WERI-Rb-1 (cell line): ENCODE results near the gene ZNF346.

Source experiments
- DNase-seq: peaks from one replicate; pipeline ENCODE4 v3.0.0-alpha.2; 2020
- H3K27ac ChIP-seq: fragments of 250-450 bp; sonication (Bioruptor Pico); 2 replicates; pipeline ENCODE4 v1.5.1; 2020; ENCODE audit warnings: mild to moderate bottlenecking, moderate library complexity
- H3K27me3 ChIP-seq: fragments of 250-450 bp; sonication (Bioruptor Pico); 2 replicates; pipeline ENCODE4 v1.5.1; 2021; ENCODE audit warnings: mild to moderate bottlenecking, low read depth, moderate library complexity; ENCODE audit not compliant: insufficient read depth, severe bottlenecking
- H3K36me3 ChIP-seq: fragments of 250-450 bp; sonication (Bioruptor Pico); 2 replicates; pipeline ENCODE4 v1.5.1; 2020; ENCODE audit warnings: mild to moderate bottlenecking, moderate library complexity
- H3K4me3 ChIP-seq: 2 replicates; pipeline ENCODE4 v1.5.1; 2011; ENCODE audit warnings: low read depth, mild to moderate bottlenecking, control low read depth, low read length
- H3K9me3 ChIP-seq: fragments of 250-450 bp; sonication (Bioruptor Pico); 2 replicates; pipeline ENCODE4 v1.5.1; 2021; ENCODE audit warnings: mild to moderate bottlenecking, moderate library complexity; ENCODE audit not compliant: severe bottlenecking
- CTCF ChIP-seq: IDR thresholded peaks from 2 replicates; pipeline ENCODE4 v1.5.1; 2011; ENCODE audit warnings: low read depth, mild to moderate bottlenecking, control low read depth, inconsistent platforms, low read length

Gene ZNF346

GRCh38 chr5:177066224-177066623 lies 43.7 kb downstream of the ZNF346 start:
- DNase-seq = no peak
- no peak overlapping the region for H3K4me3 ChIP-seq
- H3K36me3 ChIP-seq = no peaks in the 10 kb centered on the region; the same call in none of the 2 replicates
- no peaks in the 10 kb centered on the region for H3K27me3 ChIP-seq
- H3K9me3 ChIP-seq = no peaks in the 10 kb centered on the region
- no peak for TF ChIP-seq CTCF
- no peak overlapping the region for H3K27ac ChIP-seq

GRCh38 chr5:177067503-177067902 lies 45.0 kb downstream of the ZNF346 start:
- no peak overlapping the region for H3K27ac ChIP-seq
- H3K36me3 ChIP-seq = no peaks in the 10 kb centered on the region; the same call in none of the 2 replicates
- no peak for DNase-seq
- no peak for TF ChIP-seq CTCF
- H3K27me3 ChIP-seq = no peaks in the 10 kb centered on the region
- H3K9me3 ChIP-seq = no peaks in the 10 kb centered on the region
- H3K4me3 ChIP-seq = no peak overlapping the region

GRCh38 chr5:177070536-177071191 lies 48.2 kb downstream of the ZNF346 start:
- H3K36me3 ChIP-seq = no peaks in the 10 kb centered on the region
- peak; percentile 61 for DNase-seq
- no peak overlapping the region for H3K4me3 ChIP-seq
- H3K27ac ChIP-seq = peak overlapping the region; percentile 81
- TF ChIP-seq CTCF = no peak
- no peaks in the 10 kb centered on the region for H3K9me3 ChIP-seq
- no peaks in the 10 kb centered on the region for H3K27me3 ChIP-seq

GRCh38 chr5:177071666-177072385 lies 49.3 kb downstream of the ZNF346 start:
- Histone ChIP-seq H3K9me3 (no peaks in the 10 kb centered on the region), H3K27me3 (no peaks in the 10 kb centered on the region), H3K27ac (no peak overlapping the region), H3K36me3 (no peaks in the 10 kb centered on the region), H3K4me3 (no peak overlapping the region)
- peak; percentile 61 for TF ChIP-seq CTCF
- DNase-seq = peak; percentile 74

GRCh38 chr5:177077335-177077734 lies 54.8 kb downstream of the ZNF346 start:
- TF ChIP-seq CTCF = no peak
- no peaks in the 10 kb centered on the region for H3K36me3 ChIP-seq

More at GRCh38 chr5:177077335-177077734, 54.8 kb downstream of the ZNF346 start:
- no peaks in the 10 kb centered on the region for H3K9me3 ChIP-seq
- DNase-seq = no peak
- H3K27me3 ChIP-seq = no peaks in the 10 kb centered on the region
- H3K4me3 ChIP-seq = no peak overlapping the region
- no peak overlapping the region for H3K27ac ChIP-seq
